22Rv1 (cell line): ENCODE measurements around the gene FRMD1.

Experiments
- ZFX ChIP-seq: fragments of 450-650 bp; IDR thresholded peaks from 2 replicates; pipeline ENCODE4 v1.6.1; 2017; ENCODE audit warnings: antibody characterized with exemption, borderline replicate concordance
- TF ChIP-seq, protein P1 (sequence below): fragments of 450-650 bp; IDR thresholded peaks from 2 replicates; pipeline ENCODE4 v1.5.1; 2017; ENCODE audit warnings: mild to moderate bottlenecking

DNA sequence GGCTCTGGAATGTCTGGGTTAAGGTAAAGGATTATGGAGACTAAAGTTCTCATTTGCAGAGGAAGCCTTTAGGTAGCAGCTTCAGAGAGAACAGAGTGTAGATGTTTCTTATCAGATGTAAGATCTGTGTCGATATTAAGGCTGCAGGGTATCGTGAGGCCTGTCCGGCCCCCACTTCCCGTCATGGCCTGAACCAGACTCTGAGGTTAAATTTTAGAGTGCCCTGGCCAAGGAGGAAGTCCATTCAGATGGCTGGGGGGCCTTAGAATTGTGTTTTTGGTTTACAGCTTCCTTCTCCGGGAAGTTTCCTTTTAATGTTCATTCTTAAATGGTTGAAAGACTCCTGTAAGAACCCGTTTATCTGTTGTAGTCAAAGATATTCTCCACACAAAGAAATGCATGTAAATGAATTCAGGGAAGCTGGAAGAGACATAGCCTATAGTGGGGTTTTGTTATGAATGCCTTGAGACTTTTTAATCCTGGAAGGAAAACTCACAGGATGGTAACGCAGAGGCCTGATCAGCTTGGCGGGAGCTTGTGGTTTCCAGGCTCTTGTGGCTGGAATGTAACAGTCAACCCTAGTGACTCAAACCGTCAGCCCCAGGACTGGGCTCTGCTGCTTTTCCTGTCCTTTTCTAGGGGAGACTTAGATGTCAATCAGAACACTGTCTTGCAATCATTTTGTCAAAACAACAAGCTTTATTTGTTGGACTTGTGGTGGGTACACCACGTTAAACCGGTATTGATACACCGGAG, 46.8 kb downstream of the FRMD1 start:
- TF ChIP-seq, protein P1, sequence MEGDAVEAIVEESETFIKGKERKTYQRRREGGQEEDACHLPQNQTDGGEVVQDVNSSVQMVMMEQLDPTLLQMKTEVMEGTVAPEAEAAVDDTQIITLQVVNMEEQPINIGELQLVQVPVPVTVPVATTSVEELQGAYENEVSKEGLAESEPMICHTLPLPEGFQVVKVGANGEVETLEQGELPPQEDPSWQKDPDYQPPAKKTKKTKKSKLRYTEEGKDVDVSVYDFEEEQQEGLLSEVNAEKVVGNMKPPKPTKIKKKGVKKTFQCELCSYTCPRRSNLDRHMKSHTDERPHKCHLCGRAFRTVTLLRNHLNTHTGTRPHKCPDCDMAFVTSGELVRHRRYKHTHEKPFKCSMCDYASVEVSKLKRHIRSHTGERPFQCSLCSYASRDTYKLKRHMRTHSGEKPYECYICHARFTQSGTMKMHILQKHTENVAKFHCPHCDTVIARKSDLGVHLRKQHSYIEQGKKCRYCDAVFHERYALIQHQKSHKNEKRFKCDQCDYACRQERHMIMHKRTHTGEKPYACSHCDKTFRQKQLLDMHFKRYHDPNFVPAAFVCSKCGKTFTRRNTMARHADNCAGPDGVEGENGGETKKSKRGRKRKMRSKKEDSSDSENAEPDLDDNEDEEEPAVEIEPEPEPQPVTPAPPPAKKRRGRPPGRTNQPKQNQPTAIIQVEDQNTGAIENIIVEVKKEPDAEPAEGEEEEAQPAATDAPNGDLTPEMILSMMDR = no peak
- no peak for TF ChIP-seq ZFX
